ENCODE measurements around the gene TRPT1.

GRCh38 chr11:64241491-64242374 is 15.7 kb upstream of the TRPT1 start:
- TF ChIP-seq CTCF (IDR thresholded peaks at IDR 0.05 in 4 of 5, conservative IDR thresholded peaks at IDR 0.05 in 1 of 5) (peak in 1 of 5 experiments; percentile 14), POLR2A (IDR thresholded peaks at IDR 0.05) (peak; percentile 77)

All from gastrocnemius medialis (tissue), 4 donors.